Fibroblast of the aortic adventitia (primary cell): ENCODE measurements around the gene DNAJC30. TPM values are rescaled to one million over a fixed set of nuclear protein-coding genes. Genes with fewer than 3 reads are reported as not detected.

Experiments used
- DNase-seq: peaks from one replicate; pipeline ENCODE4 v3.0.0-alpha.2; 2010; ENCODE audit warnings: low read depth
- H3K4me3 ChIP-seq: 2 replicates; pipeline ENCODE4 v1.5.1; 2011; ENCODE audit warnings: low read depth, mild to moderate bottlenecking, control low read depth, low read length, moderate library complexity
- CTCF ChIP-seq: IDR thresholded peaks from 2 replicates; pipeline ENCODE4 v1.5.1; 2011; ENCODE audit warnings: mild to moderate bottlenecking, low read length, control low read depth, inconsistent platforms; ENCODE audit not compliant: insufficient read depth
- total RNA-seq: library from RNA; depleted of rRNA; stranded (reverse); fragments of >200 nt; gene quantifications from 2 replicates; pipeline ENCODE4 v1.2.3, GENCODE V29; 2012; ENCODE audit warnings: low replicate concordance

DNAJC30 gene
- total RNA-seq, 1 donor = 3.4 TPM

- H3K4me3 ChIP-seq = no peak overlapping the region
- DNase-seq = no peak
- TF ChIP-seq CTCF = no peak
Measured at GRCh38 chr7:73671322-73671661, 12.0 kb downstream of the DNAJC30 start.

GRCh38 chr7:73669858-73670385 lies 13.3 kb downstream of the DNAJC30 start:
- no peak for TF ChIP-seq CTCF
- DNase-seq = no peak

GRCh38 chr7:73669288-73669701 lies 14.0 kb downstream of the DNAJC30 start:
- DNase-seq = no peak
- TF ChIP-seq CTCF = no peak
- peak overlapping the region; percentile 17 for H3K4me3 ChIP-seq

More at GRCh38 chr7:73669858-73670385, 13.3 kb downstream of the DNAJC30 start:
- no peak overlapping the region for H3K4me3 ChIP-seq

GRCh38 chr7:73668886-73669230 lies 14.4 kb downstream of the DNAJC30 start:
- no peak for TF ChIP-seq CTCF
- DNase-seq = no peak
- H3K4me3 ChIP-seq = peak overlapping the region; percentile 77

GRCh38 chr7:73668103-73668885 lies 15.0 kb downstream of the DNAJC30 start:
- no peak for TF ChIP-seq CTCF
- H3K4me3 ChIP-seq = peak overlapping the region; percentile 77
- DNase-seq = no peak

- H3K4me3 ChIP-seq = peak within 1 kb of the TSS; percentile 77
- TF ChIP-seq CTCF = peak; percentile 78
- DNase-seq = peak; percentile 81
Measured at GRCh38 chr7:73667344-73668102, 15.7 kb downstream of the DNAJC30 start, which contains the start of gene VPS37D. VPS37D (plus strand) TSS chr7:73667831; CDS start chr7:73667959, 128 bp downstream.
